GM18511 (cell line): ENCODE data around the gene MYBPC2.
"Not testable (repeated sequence)": the region's sequence is repeated elsewhere in the genome, so short reads cannot be mapped to it uniquely, and the experiment has no call there.

ENCODE experiments used
- ATAC-seq: cut with Tn5 transposase; IDR thresholded peaks from one replicate; pipeline ENCODE4 v1.9.1; 2021; ENCODE audit warnings: mild to moderate bottlenecking, moderate library complexity; ENCODE audit not compliant: unreplicated experiment

The MYBPC2 gene

GRCh38 chr19:50457300-50457699 lies 24.6 kb downstream of the MYBPC2 start:
- ATAC-seq: no peak

GRCh38 chr19:50458396-50459066 lies 25.8 kb downstream of the MYBPC2 start:
- no peak for ATAC-seq

- no peak for ATAC-seq
These were observed 26.4 kb downstream of the MYBPC2 start for GRCh38 chr19:50459067-50459456.

GRCh38 chr19:50459638-50460037 lies 26.9 kb downstream of the MYBPC2 start:
- ATAC-seq: no peak

- no peak for ATAC-seq
These were observed 27.6 kb downstream of the MYBPC2 start for GRCh38 chr19:50460161-50460765.

GRCh38 chr19:50461066-50461875 lies 28.6 kb downstream of the MYBPC2 start:
- ATAC-seq: peak; percentile 55

- ATAC-seq: no peak
These were observed 30.3 kb downstream of the MYBPC2 start for GRCh38 chr19:50462970-50463369.

GRCh38 chr19:50464348-50464747 lies 31.7 kb downstream of the MYBPC2 start:
- ATAC-seq: no peak

GRCh38 chr19:50465000-50465399 lies 32.3 kb downstream of the MYBPC2 start:
- no peak for ATAC-seq

GRCh38 chr19:50465986-50466705 lies 33.5 kb downstream of the MYBPC2 start:
- no peak for ATAC-seq

- no peak for ATAC-seq
These were observed 34.0 kb downstream of the MYBPC2 start for GRCh38 chr19:50466706-50467039.

GRCh38 chr19:50467566-50467965 lies 34.9 kb downstream of the MYBPC2 start:
- ATAC-seq: no peak

- no peak for ATAC-seq
These were observed 36.1 kb downstream of the MYBPC2 start for GRCh38 chr19:50468818-50469217.

- ATAC-seq: not testable (repeated sequence)
These were observed 40.6 kb downstream of the MYBPC2 start for GRCh38 chr19:50473336-50473735.

- no peak for ATAC-seq
These were observed 42.4 kb downstream of the MYBPC2 start for GRCh38 chr19:50475101-50475568.

- peak; percentile 6 for ATAC-seq
These were observed 43.1 kb downstream of the MYBPC2 start for GRCh38 chr19:50475736-50476223.

- peak; percentile 77 for ATAC-seq
These were observed 43.7 kb downstream of the MYBPC2 start, which contains the start of the genes EMC10 and GARIN5A for GRCh38 chr19:50476224-50476906. TSS of gene EMC10 (plus strand) at chr19:50476507. CDS start at chr19:50476545, 38 bp downstream. TSS of gene GARIN5A (minus strand) at chr19:50476848. CDS start at chr19:50476388, 460 bp downstream.

- ATAC-seq: no peak
These were observed 44.2 kb downstream of the MYBPC2 start for GRCh38 chr19:50476907-50477238.

- ATAC-seq: no peak
These were observed 45.2 kb downstream of the MYBPC2 start for GRCh38 chr19:50477751-50478515.
